Colonic mucosa (tissue), 4 donors: ENCODE data around the gene XCL2. TPM values are rescaled to one million over a fixed set of nuclear protein-coding genes. Genes with fewer than 3 reads are reported as not detected.
"Not testable (repeated sequence)": the region's sequence is repeated elsewhere in the genome, so short reads cannot be mapped to it uniquely, and the experiment has no call there.

Experiments
- DNase-seq: peaks from one replicate; pipeline ENCODE4 v3.0.0-alpha.2; 2020
- H3K27ac ChIP-seq: fragments of 200-600 bp; one replicate; pipeline ENCODE4 v1.8.0; 2021
- H3K27me3 ChIP-seq: fragments of 200-600 bp; one replicate; pipeline ENCODE4 v1.8.0; 2021
- H3K36me3 ChIP-seq: fragments of 200-600 bp; one replicate; pipeline ENCODE4 v1.8.0; 2021
- H3K4me1 ChIP-seq: fragments of 200-600 bp; one replicate; pipeline ENCODE4 v1.8.0; 2021; ENCODE audit warnings: mild to moderate bottlenecking
- H3K4me3 ChIP-seq: fragments of 200-600 bp; one replicate; pipeline ENCODE4 v1.8.0; 2021
- H3K9ac ChIP-seq, 2 donors: one replicate each; pipeline ENCODE4 v1.7.0; 2013; ENCODE audit warnings: control low read depth in 2 of 2, low read depth in 2 of 2, low read length in 2 of 2
- H3K9me3 ChIP-seq: fragments of 200-600 bp; one replicate; pipeline ENCODE4 v1.8.0; 2021
- intact Hi-C: fragments of 100-400 bp; cut with DNase I; formaldehyde crosslinking; loops from one replicate; pipeline ENCODE4 v1.14.1; 2022
- total RNA-seq, 2 donors: library from RNA; stranded (reverse); fragmentation: NEBNext Ultra II Directional in 1 of 2; extraction: Animal tissue kit (Norgen Biotek cat#: 25700) in 1 of 2; gene quantifications; one replicate each; pipeline ENCODE4 v1.2.1, GENCODE V29; 2021
- TF ChIP-seq, protein P1 (sequence below): fragments of 200-600 bp; IDR thresholded peaks from one replicate; pipeline ENCODE4 v1.8.0; 2022; ENCODE audit warnings: antibody characterized with exemption, mild to moderate bottlenecking
- donor health status: healthy.
- donor health status: DM: no; HTN: no; CAD: no.
- donor health status: DM: no; HTN: no; CAD: no.

XCL2 gene
- total RNA-seq, 2 donors from 2014 or later: not detected

DNA sequence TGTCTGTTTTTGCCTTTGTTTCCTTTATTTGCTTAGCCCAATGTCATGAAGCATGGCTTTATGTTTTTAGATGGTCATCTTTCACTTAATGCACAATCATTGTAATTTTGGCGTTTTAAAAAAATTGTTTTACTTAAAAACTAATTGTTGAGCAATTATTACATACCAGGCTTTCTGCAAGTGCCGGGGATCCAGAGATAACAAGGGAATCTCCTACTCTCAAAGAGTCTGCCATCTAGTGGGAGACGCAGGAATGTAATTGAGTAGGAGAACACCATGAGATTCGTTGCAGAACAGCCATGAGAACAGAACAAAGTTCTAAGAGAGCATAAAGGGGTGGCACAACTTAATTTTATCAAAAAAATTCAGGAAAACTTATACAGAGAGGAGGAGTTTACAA is 30.4 kb upstream of the XCL2 start:
- intact Hi-C loops: loop anchor here (10.0 kb wide), 2 partner anchors 229 to 379 kb away; no protein-coding TSS in a partner anchor
- not testable (repeated sequence) for H3K27ac ChIP-seq, DNase-seq, H3K4me1 ChIP-seq, H3K4me3 ChIP-seq, H3K9me3 ChIP-seq, H3K27me3 ChIP-seq, H3K9ac ChIP-seq, H3K36me3 ChIP-seq
- TF ChIP-seq, protein P1, sequence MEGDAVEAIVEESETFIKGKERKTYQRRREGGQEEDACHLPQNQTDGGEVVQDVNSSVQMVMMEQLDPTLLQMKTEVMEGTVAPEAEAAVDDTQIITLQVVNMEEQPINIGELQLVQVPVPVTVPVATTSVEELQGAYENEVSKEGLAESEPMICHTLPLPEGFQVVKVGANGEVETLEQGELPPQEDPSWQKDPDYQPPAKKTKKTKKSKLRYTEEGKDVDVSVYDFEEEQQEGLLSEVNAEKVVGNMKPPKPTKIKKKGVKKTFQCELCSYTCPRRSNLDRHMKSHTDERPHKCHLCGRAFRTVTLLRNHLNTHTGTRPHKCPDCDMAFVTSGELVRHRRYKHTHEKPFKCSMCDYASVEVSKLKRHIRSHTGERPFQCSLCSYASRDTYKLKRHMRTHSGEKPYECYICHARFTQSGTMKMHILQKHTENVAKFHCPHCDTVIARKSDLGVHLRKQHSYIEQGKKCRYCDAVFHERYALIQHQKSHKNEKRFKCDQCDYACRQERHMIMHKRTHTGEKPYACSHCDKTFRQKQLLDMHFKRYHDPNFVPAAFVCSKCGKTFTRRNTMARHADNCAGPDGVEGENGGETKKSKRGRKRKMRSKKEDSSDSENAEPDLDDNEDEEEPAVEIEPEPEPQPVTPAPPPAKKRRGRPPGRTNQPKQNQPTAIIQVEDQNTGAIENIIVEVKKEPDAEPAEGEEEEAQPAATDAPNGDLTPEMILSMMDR: peak; percentile 30

DNA sequence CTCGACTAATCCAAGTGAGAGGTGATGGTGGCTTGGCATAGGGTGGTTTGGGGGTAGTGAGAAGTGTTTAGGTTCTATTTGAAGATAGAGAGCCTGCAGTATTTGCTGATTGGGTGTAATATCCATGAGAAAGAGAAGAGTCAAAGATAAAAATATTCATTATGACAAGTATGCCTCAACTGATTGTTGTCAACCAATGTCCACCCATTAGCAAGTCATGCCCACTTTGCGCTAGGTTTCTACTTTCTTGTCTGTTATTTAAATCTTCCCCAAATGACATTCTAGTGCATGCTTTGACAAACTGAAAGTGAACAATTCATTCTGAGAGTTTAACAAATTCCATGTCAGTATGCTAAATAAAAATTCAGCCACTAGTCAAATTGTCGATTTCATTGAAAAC is 28.8 kb upstream of the XCL2 start:
- intact Hi-C loops: loop anchor here (2.0 to 10.0 kb wide), 3 partner anchors 134 to 378 kb away; no protein-coding TSS in a partner anchor
- Histone ChIP-seq H3K27ac (no peak overlapping the region), H3K4me3 (no peak overlapping the region), H3K9ac (no peak overlapping the region), H3K27me3 (no peaks in the 10 kb centered on the region), H3K4me1 (no peaks in the 10 kb centered on the region), H3K9me3 (no peaks in the 10 kb centered on the region), H3K36me3 (no peaks in the 10 kb centered on the region)
- no peak for DNase-seq
- TF ChIP-seq, protein P1: no peak

DNA sequence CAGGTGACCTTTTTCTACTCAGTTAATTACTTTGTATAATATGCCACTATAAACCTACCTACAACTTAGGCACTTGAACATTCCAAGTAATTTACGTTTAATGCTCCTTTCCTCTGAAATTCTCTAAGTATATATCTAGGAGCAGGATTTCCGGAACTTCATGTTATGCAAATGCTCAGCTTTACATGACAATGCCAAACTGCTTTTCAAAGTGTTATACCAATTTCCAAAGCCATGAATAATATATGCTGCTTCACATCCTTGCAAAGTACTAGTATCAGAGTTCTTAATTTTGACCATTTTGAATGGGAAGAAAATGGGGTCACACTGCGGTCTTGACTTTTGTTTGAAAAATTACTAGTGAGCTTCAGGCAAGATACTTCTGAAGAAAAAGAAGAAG is 26.9 kb upstream of the XCL2 start:
- TF ChIP-seq, protein P1: no peak
- Histone ChIP-seq H3K36me3 (no peaks in the 10 kb centered on the region), H3K9ac (no peak overlapping the region), H3K4me1 (no peaks in the 10 kb centered on the region), H3K9me3 (no peaks in the 10 kb centered on the region), H3K27ac (no peak overlapping the region), H3K27me3 (no peaks in the 10 kb centered on the region), H3K4me3 (no peak overlapping the region)
- no peak for DNase-seq
- intact Hi-C loops: loop anchor here (10.0 kb wide), 2 partner anchors 226 to 376 kb away; no protein-coding TSS in a partner anchor

DNA sequence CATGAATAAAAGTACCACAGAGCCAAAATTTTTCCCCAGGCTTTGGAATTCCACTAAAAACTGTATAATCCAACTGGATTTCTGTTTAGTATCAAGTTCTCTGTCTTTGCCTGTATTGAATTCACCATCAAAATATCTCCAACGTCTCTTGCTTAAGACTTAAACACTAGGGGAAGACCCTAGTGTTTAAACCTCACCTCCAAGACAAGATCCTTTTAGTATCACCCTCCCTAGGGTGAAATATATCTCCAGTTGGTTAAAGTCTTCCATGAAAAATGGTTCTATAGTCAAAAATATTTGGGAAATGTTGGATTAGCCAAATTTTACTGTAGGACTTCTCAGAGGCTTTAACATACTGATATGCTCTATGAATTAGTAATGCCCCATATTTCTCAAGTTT is 24.5 kb upstream of the XCL2 start:
- DNase-seq: no peak
- TF ChIP-seq, protein P1: no peak
- Histone ChIP-seq H3K9me3 (no peaks in the 10 kb centered on the region), H3K4me3 (no peak overlapping the region), H3K27me3 (no peaks in the 10 kb centered on the region), H3K27ac (no peak overlapping the region), H3K4me1 (no peaks in the 10 kb centered on the region), H3K36me3 (no peaks in the 10 kb centered on the region), H3K9ac (no peak overlapping the region)
- intact Hi-C loops: no loop called here

DNA sequence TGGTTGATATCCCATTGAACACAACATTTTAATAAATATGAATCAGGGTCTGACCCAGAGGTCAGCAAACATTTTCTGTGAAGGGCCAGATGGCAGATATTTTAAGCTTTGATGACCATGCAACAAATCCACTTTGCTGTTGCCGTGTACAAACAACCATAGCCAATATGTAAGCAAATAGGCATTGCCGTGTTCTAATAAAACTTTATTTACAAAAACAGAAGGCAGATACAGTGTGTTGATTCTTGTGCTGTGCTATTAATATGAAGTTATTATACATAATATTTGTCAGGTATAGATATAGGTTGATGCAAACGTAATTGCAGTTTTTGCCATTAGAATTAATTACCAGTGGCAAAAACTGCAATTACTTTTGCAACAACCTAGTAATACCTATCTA is 23.8 kb upstream of the XCL2 start:
- intact Hi-C loops: no loop called here
- DNase-seq: no peak
- H3K27me3 ChIP-seq: no peaks in the 10 kb centered on the region
- H3K36me3 ChIP-seq: no peaks in the 10 kb centered on the region
- no peak overlapping the region for H3K4me3 ChIP-seq
- H3K27ac ChIP-seq: no peak overlapping the region
- no peaks in the 10 kb centered on the region for H3K4me1 ChIP-seq
- H3K9ac ChIP-seq: no peak overlapping the region
- TF ChIP-seq, protein P1: no peak
- H3K9me3 ChIP-seq: no peaks in the 10 kb centered on the region

DNA sequence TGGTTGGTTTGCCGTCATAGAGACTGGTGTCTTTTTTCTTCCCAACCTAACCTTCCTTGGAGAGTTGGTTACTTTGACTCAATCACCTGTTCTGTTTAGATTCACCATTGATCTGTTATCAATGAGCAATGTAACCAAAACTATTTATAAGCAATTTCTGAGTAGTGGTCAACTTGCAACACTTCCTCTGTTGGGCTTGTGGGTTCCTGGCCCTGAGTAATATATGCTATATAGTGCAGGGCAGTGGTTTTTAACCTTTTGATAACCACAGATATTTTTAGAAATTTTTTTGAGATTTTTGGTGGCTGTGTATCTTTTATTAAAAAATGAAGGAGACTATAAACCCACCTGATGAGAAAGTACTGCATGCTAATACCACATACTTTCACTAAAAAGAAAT is 23.2 kb upstream of the XCL2 start:
- H3K4me3 ChIP-seq: no peak overlapping the region
- no peaks in the 10 kb centered on the region for H3K4me1 ChIP-seq
- TF ChIP-seq, protein P1: no peak
- no peak overlapping the region for H3K27ac ChIP-seq
- intact Hi-C loops: no loop called here
- no peak overlapping the region for H3K9ac ChIP-seq
- no peaks in the 10 kb centered on the region for H3K36me3 ChIP-seq
- H3K27me3 ChIP-seq: no peaks in the 10 kb centered on the region
- H3K9me3 ChIP-seq: no peaks in the 10 kb centered on the region
- DNase-seq: no peak
